T-cell (primary cell): Measurements from ENCODE around the gene RAB3GAP1. TPM values are rescaled to one million over a fixed set of nuclear protein-coding genes. Genes with fewer than 3 reads are reported as not detected.

Source experiments
- ATAC-seq, 4 experiments: fragments of 200-7000 bp in 3 of 4; fragments of 150-1000 bp in 1 of 4; cut with Tn5 transposase; replicated peaks in 1 of 4; 1 replicate in 3 of 4; 2 replicates in 1 of 4; pipeline ENCODE4 v1.10.0; 2021; ENCODE audit warnings: moderate library complexity in 3 of 4, mild to moderate bottlenecking in 2 of 4, moderate number of reproducible peaks in 1 of 4
- CTCF ChIA-PET, 2 donors: fragments of 300-600 bp; sonication (Branson Sonifier 250); formaldehyde crosslinking; loops; one replicate each; lab custom pipeline; 2022; ENCODE audit warnings: antibody characterized with exemption in 2 of 2; lab: Charles Lee
- POLR2A ChIA-PET, 2 donors: fragments of 300-600 bp; sonication (Branson Sonifier 250); formaldehyde crosslinking; loops; one replicate each; lab custom pipeline; 2022; ENCODE audit warnings: antibody characterized with exemption in 2 of 2; lab: Charles Lee
- DNase-seq, 35 experiments: peaks; one replicate each; pipeline versions ENCODE4 v3.0.0 to v3.0.0-alpha.2; 2013 to 2023
- H3K27ac ChIP-seq: one replicate; pipeline ENCODE4 v1.5.1; 2013; ENCODE audit warnings: low read length
- H3K27me3 ChIP-seq, 2 experiments: replicated peaks in 1 of 2; 1 replicate in 1 of 2; 2 replicates in 1 of 2; pipeline versions ENCODE4 v1.6.1 to v1.7.0; 2013; ENCODE audit warnings: low read length in 1 of 2, mixed read lengths in 1 of 2; ENCODE audit not compliant: control insufficient read depth in 2 of 2, insufficient read depth in 2 of 2; ENCODE audit errors: extremely low read depth in 1 of 2
- H3K36me3 ChIP-seq, 2 donors: 1 replicate in 1 of 2; 2 replicates in 1 of 2; pipeline versions ENCODE4 v1.6.1 to v1.7.0; 2013; ENCODE audit warnings: low read length in 1 of 2; ENCODE audit not compliant: control insufficient read depth in 2 of 2, insufficient read depth in 1 of 2; ENCODE audit errors: extremely low read depth in 1 of 2
- H3K4me1 ChIP-seq, 2 experiments: 1 replicate in 1 of 2; 2 replicates in 1 of 2; pipeline versions ENCODE4 v1.6.1 to v1.7.0; 2013; ENCODE audit warnings: low read length in 2 of 2, mixed read lengths in 1 of 2; ENCODE audit not compliant: insufficient read depth in 2 of 2, control insufficient read depth in 1 of 2; ENCODE audit errors: extremely low read depth in 1 of 2
- H3K4me3 ChIP-seq, 2 donors: 1 replicate in 1 of 2; 2 replicates in 1 of 2; pipeline versions ENCODE4 v1.5.1 to v1.7.0; 2013; ENCODE audit warnings: mild to moderate bottlenecking in 2 of 2, low read length in 1 of 2, moderate library complexity in 1 of 2; ENCODE audit not compliant: control insufficient read depth in 1 of 2; ENCODE audit errors: extremely low read depth in 1 of 2
- H3K9me3 ChIP-seq: 2 replicates; pipeline ENCODE4 v1.7.0; 2013
- H3K27ac Mint-ChIP-seq, 2 donors: one replicate each; pipeline ENCODE4 v1.8.0; 2020 to 2021; ENCODE audit warnings: mild to moderate bottlenecking in 2 of 2, mixed read lengths in 2 of 2
- H3K27me3 Mint-ChIP-seq, 2 donors: one replicate each; pipeline ENCODE4 v1.8.0; 2021 to 2022; ENCODE audit warnings: mixed read lengths in 2 of 2
- H3K36me3 Mint-ChIP-seq: one replicate; pipeline ENCODE4 v1.8.0; 2021; ENCODE audit warnings: mixed read lengths
- H3K4me1 Mint-ChIP-seq, 3 donors: one replicate each; pipeline ENCODE4 v1.8.0; 2020 to 2022; ENCODE audit warnings: mixed read lengths in 3 of 3, mild to moderate bottlenecking in 1 of 3
- H3K4me3 Mint-ChIP-seq, 3 donors: one replicate each; pipeline ENCODE4 v1.8.0; 2020 to 2022; ENCODE audit warnings: mild to moderate bottlenecking in 3 of 3, mixed read lengths in 3 of 3, moderate library complexity in 3 of 3
- H3K9me3 Mint-ChIP-seq, 3 donors: one replicate each; pipeline ENCODE4 v1.8.0; 2020 to 2022; ENCODE audit warnings: mixed read lengths in 3 of 3
- WGBS: methylation state at CpG from one replicate; pipeline ENCODE4 v1.1.5; 2013; ENCODE audit warnings: missing lambda C conversion rate; ENCODE audit not compliant: insufficient coverage; 5-methylcytosine and 5-hydroxymethylcytosine counted together
- total RNA-seq, 35 experiments: library from RNA in 6 of 35; stranded (reverse) in 6 of 35; fragments of 120-200 nt in 1 of 35; gene quantifications; one replicate each; pipeline versions ENCODE4 v1.2.1 to v1.2.4 and lab custom pipeline; 2013 to 2026

RAB3GAP1 gene
- total RNA-seq, 5 donors from 2014 or later (not counting 1 experiment from before 2014, with no cell fraction given), result 34.0 to 48.8 (median 40.7) TPM

GRCh38 chr2:135190799-135191198, 138.7 kb downstream of the RAB3GAP1 start:
- no peak overlapping the region for H3K27ac ChIP-seq
- ChIA-PET CTCF (no interaction called here), POLR2A (no interaction called here)
- H3K36me3 Mint-ChIP-seq, result peaks cover 18% of the 10 kb centered on the region
- no peaks in the 10 kb centered on the region for H3K27me3 ChIP-seq
- no peaks in the 10 kb centered on the region for H3K4me1 ChIP-seq
- H3K9me3 Mint-ChIP-seq, result peaks cover 4 to 42% (median 14%) of the 10 kb centered on the region in 3 donors
- H3K27me3 Mint-ChIP-seq, result no peaks in the 10 kb centered on the region
- no peaks in the 10 kb centered on the region for H3K36me3 ChIP-seq
- H3K9me3 ChIP-seq, result no peaks in the 10 kb centered on the region
- H3K4me3 ChIP-seq, result no peak overlapping the region
- ATAC-seq, result no peak
- H3K4me3 Mint-ChIP-seq, result no peak overlapping the region
- H3K4me1 Mint-ChIP-seq, result no peaks in the 10 kb centered on the region
- no peak overlapping the region for H3K27ac Mint-ChIP-seq
- no peak for DNase-seq

DNA sequence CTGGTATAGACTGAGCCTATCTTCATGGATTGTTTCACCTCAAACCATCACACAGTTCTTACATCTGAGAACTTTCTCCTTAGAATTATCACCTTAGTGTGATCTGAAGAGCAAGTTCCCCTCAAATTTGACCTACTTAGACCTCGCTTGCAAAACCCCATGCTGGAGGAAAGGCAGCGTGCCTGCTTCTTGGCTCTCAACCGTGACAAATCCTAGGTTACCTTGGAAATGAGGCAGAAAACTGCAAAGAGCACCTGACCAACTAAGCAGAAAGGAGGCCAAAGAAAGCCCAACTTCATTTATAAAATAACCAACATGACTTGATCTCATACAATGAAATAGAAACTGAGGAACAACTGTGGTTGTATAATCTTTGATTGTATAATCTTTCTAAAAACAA, 146.4 kb downstream of the RAB3GAP1 start:
- Mint-ChIP-seq H3K36me3 (peaks cover 17% of the 10 kb centered on the region), H3K4me1 (no peaks in the 10 kb centered on the region), H3K4me3 (no peak overlapping the region), H3K27ac (no peak overlapping the region), H3K27me3 (no peaks in the 10 kb centered on the region), H3K9me3 (peaks cover 0 to 6% (median 2%) of the 10 kb centered on the region in 3 donors)
- Histone ChIP-seq H3K4me1 (no peaks in the 10 kb centered on the region), H3K27me3 (no peaks in the 10 kb centered on the region), H3K36me3 (no peaks in the 10 kb centered on the region), H3K27ac (no peak overlapping the region), H3K9me3 (no peaks in the 10 kb centered on the region), H3K4me3 (no peak overlapping the region)
- POLR2A ChIA-PET, result no interaction called here
- no peak for DNase-seq
- WGBS, result 90% methylated on average over 3 of the region's 3 CpGs
- ATAC-seq, result no peak
- CTCF ChIA-PET, result no interaction called here

DNA sequence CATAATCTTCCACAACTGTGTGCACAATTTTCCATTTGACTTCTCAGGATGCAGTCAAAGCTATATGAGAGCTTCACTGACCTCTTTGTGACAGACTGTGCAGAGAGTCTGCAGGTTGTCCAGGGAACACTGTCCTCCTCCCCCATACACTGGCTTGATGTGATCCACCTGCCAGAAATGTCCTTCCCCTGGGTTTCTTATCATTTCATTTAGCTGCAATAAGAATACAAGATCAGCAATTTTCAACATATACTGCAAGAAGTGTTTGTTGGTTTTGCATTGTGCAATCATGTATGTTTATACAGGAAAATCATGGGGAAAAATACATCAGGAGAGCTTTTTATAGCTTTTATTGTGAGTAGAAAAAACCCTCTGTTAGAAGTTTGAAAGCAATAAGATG, 150.7 kb downstream of the RAB3GAP1 start:
- no peaks in the 10 kb centered on the region for H3K36me3 ChIP-seq
- no peaks in the 10 kb centered on the region for H3K4me1 ChIP-seq
- H3K4me1 Mint-ChIP-seq, result no peaks in the 10 kb centered on the region
- H3K4me3 Mint-ChIP-seq, result no peak overlapping the region
- H3K27me3 ChIP-seq, result no peaks in the 10 kb centered on the region
- ChIA-PET POLR2A (no interaction called here), CTCF (interaction anchor here in 1 of 2 donors (0.6 to 0.7 kb wide), 2 partner anchors 16 to 214 kb away, joined by 5 to 17 read pairs; no protein-coding TSS in a partner anchor)
- ATAC-seq (no peak), DNase-seq (no peak)
- H3K27ac Mint-ChIP-seq, result no peak overlapping the region
- H3K36me3 Mint-ChIP-seq, result peaks cover 26% of the 10 kb centered on the region
- H3K9me3 Mint-ChIP-seq, result no peaks in the 10 kb centered on the region
- H3K27ac ChIP-seq, result no peak overlapping the region
- H3K27me3 Mint-ChIP-seq, result no peaks in the 10 kb centered on the region
- no peaks in the 10 kb centered on the region for H3K9me3 ChIP-seq
- H3K4me3 ChIP-seq, result no peak overlapping the region

- H3K4me1 ChIP-seq, result no peaks in the 10 kb centered on the region
- H3K36me3 ChIP-seq, result no peaks in the 10 kb centered on the region
- no peaks in the 10 kb centered on the region for H3K9me3 ChIP-seq
- no peak overlapping the region for H3K4me3 ChIP-seq
- Mint-ChIP-seq H3K4me3 (no peak overlapping the region), H3K27me3 (no peaks in the 10 kb centered on the region), H3K9me3 (no peaks in the 10 kb centered on the region), H3K4me1 (no peaks in the 10 kb centered on the region), H3K27ac (no peak overlapping the region), H3K36me3 (peaks cover 26% of the 10 kb centered on the region)
- ATAC-seq, result no peak
- ChIA-PET POLR2A (no interaction called here), CTCF (interaction anchor here in 1 of 2 donors (0.6 kb wide), 1 partner anchor 198 kb away, joined by 3 read pairs; no protein-coding TSS in a partner anchor)
- no peaks in the 10 kb centered on the region for H3K27me3 ChIP-seq
- H3K27ac ChIP-seq, result no peak overlapping the region
- DNase-seq, result no peak
- 100% methylated on average over 1 of the region's 3 CpGs for WGBS
Measured at GRCh38 chr2:135203944-135204343, 151.9 kb downstream of the RAB3GAP1 start.

- H3K36me3 ChIP-seq, result no peaks in the 10 kb centered on the region
- DNase-seq (no peak), ATAC-seq (no peak)
- H3K4me1 ChIP-seq, result no peaks in the 10 kb centered on the region
- CTCF ChIA-PET, result no interaction called here
- Mint-ChIP-seq H3K27ac (no peak overlapping the region), H3K36me3 (peaks cover 14% of the 10 kb centered on the region), H3K9me3 (no peaks in the 10 kb centered on the region), H3K27me3 (no peaks in the 10 kb centered on the region), H3K4me3 (no peak overlapping the region), H3K4me1 (no peaks in the 10 kb centered on the region)
- no peak overlapping the region for H3K4me3 ChIP-seq
- POLR2A ChIA-PET, result no interaction called here
- no peaks in the 10 kb centered on the region for H3K9me3 ChIP-seq
- H3K27ac ChIP-seq, result no peak overlapping the region
- no CpG with 5 or more reads among the region's 2 CpGs for WGBS
- H3K27me3 ChIP-seq, result no peaks in the 10 kb centered on the region
Measured at GRCh38 chr2:135208016-135208415, 155.9 kb downstream of the RAB3GAP1 start.

- 95% methylated on average over 2 of the region's 2 CpGs for WGBS
- CTCF ChIA-PET, result interaction anchor here in 1 of 2 donors (0.5 kb wide), 1 partner anchor 775 kb away, joined by 4 read pairs; no protein-coding TSS in a partner anchor
Measured at GRCh38 chr2:135212757-135213156, 160.7 kb downstream of the RAB3GAP1 start.

GRCh38 chr2:135218426-135218825, 166.3 kb downstream of the RAB3GAP1 start:
- Histone ChIP-seq H3K4me3 (no peak overlapping the region), H3K36me3 (no peaks in the 10 kb centered on the region), H3K4me1 (no peaks in the 10 kb centered on the region), H3K9me3 (no peaks in the 10 kb centered on the region), H3K27ac (no peak overlapping the region), H3K27me3 (no peaks in the 10 kb centered on the region)
- ChIA-PET CTCF (no interaction called here), POLR2A (no interaction called here)
- 100% methylated on average over 1 of the region's 2 CpGs for WGBS
- Mint-ChIP-seq H3K4me3 (no peak overlapping the region), H3K27me3 (no peaks in the 10 kb centered on the region), H3K4me1 (no peaks in the 10 kb centered on the region), H3K9me3 (no peaks in the 10 kb centered on the region), H3K27ac (no peak overlapping the region), H3K36me3 (peaks cover 26% of the 10 kb centered on the region)
- ATAC-seq, result no peak
- DNase-seq, result no peak

More at GRCh38 chr2:135212757-135213156, 160.7 kb downstream of the RAB3GAP1 start:
- ATAC-seq (no peak), DNase-seq (no peak)
- no peaks in the 10 kb centered on the region for H3K4me1 ChIP-seq
- H3K4me3 Mint-ChIP-seq, result no peak overlapping the region
- H3K4me1 Mint-ChIP-seq, result no peaks in the 10 kb centered on the region
- H3K36me3 Mint-ChIP-seq, result peaks cover 17% of the 10 kb centered on the region
- H3K9me3 ChIP-seq, result no peaks in the 10 kb centered on the region
- POLR2A ChIA-PET, result no interaction called here
- H3K27me3 Mint-ChIP-seq, result no peaks in the 10 kb centered on the region
- H3K4me3 ChIP-seq, result no peak overlapping the region
- H3K9me3 Mint-ChIP-seq, result no peaks in the 10 kb centered on the region
- no peak overlapping the region for H3K27ac ChIP-seq
- H3K27ac Mint-ChIP-seq, result no peak overlapping the region
- H3K27me3 ChIP-seq, result no peaks in the 10 kb centered on the region
- no peaks in the 10 kb centered on the region for H3K36me3 ChIP-seq
